ENCODE data around the gene GORASP1.

Gene GORASP1

GRCh38 chr3:39110041-39110639, 2.7 kb upstream of the GORASP1 start:
- Histone ChIP-seq H3K36me3 (ENCODE audit: control insufficient read depth in 2 of 2, insufficient read depth in 1 of 2, low read length in 2 of 2) (no peaks in the 10 kb centered on the region), H3K4me1 (ENCODE audit: control insufficient read depth, insufficient read depth, low read length) (no peaks in the 10 kb centered on the region), H3K4me3 (ENCODE audit: low read depth, low read length) (no peak overlapping the region), H3K27ac (ENCODE audit: extremely low read depth, low read depth, low read length) (no peak overlapping the region), H3K9me3 (ENCODE audit: control insufficient read depth, insufficient read depth, low read depth, low read length) (no peaks in the 10 kb centered on the region)
- TF ChIP-seq KLF7 (tag by site-specific recombination; IDR thresholded peaks at IDR 0.05; ENCODE audit: borderline replicate concordance) (no peak), ZNF341 (tag by site-specific recombination; IDR thresholded peaks at IDR 0.05; ENCODE audit: low read depth) (no peak), ELK4 (IDR thresholded peaks at IDR 0.05; ENCODE audit: borderline replicate concordance, low read depth, low read length) (no peak), ZNF624 (tag by site-specific recombination; IDR thresholded peaks at IDR 0.05) (no peak), GLI2 (tag by site-specific recombination; IDR thresholded peaks at IDR 0.05; ENCODE audit: borderline replicate concordance, low read depth) (no peak), HOXA7 (CRISPR knock-in tag; IDR thresholded peaks at IDR 0.05; ENCODE audit: borderline replicate concordance) (no peak), ZNF148 (tag by site-specific recombination; IDR thresholded peaks at IDR 0.05; ENCODE audit: borderline replicate concordance) (no peak), ZNF518A (tag by site-specific recombination; conservative IDR thresholded peaks at IDR 0.05; ENCODE audit: low read depth) (no peak), RBAK (tag by site-specific recombination; IDR thresholded peaks at IDR 0.05) (no peak), ZNF274 (IDR thresholded peaks at IDR 0.05; ENCODE audit: low read length) (no peak), ZNF274 (tag by site-specific recombination; IDR thresholded peaks at IDR 0.05; ENCODE audit: borderline replicate concordance) (no peak), ZEB2 (tag by site-specific recombination; IDR thresholded peaks at IDR 0.05) (no peak), KLF17 (tag by site-specific recombination; IDR thresholded peaks at IDR 0.05) (no peak), ZNF433 (tag by site-specific recombination; IDR thresholded peaks at IDR 0.05; ENCODE audit: low read depth) (no peak), HIC1 (tag by site-specific recombination; IDR thresholded peaks at IDR 0.05) (no peak), ZNF24 (tag by site-specific recombination; IDR thresholded peaks at IDR 0.05) (no peak), ZNF514 (tag by site-specific recombination; IDR thresholded peaks at IDR 0.05) (no peak)
- ChIA-PET CTCF (no interaction called here), POLR2A (no interaction called here)
